22Rv1 (cell line): ENCODE results near the gene FN3K.

Experiments
- ZFX ChIP-seq: fragments of 450-650 bp; IDR thresholded peaks from 2 replicates; pipeline ENCODE4 v1.6.1; 2017; ENCODE audit warnings: antibody characterized with exemption, borderline replicate concordance
- TF ChIP-seq, protein P1 (sequence below): fragments of 450-650 bp; IDR thresholded peaks from 2 replicates; pipeline ENCODE4 v1.5.1; 2017; ENCODE audit warnings: mild to moderate bottlenecking

DNA sequence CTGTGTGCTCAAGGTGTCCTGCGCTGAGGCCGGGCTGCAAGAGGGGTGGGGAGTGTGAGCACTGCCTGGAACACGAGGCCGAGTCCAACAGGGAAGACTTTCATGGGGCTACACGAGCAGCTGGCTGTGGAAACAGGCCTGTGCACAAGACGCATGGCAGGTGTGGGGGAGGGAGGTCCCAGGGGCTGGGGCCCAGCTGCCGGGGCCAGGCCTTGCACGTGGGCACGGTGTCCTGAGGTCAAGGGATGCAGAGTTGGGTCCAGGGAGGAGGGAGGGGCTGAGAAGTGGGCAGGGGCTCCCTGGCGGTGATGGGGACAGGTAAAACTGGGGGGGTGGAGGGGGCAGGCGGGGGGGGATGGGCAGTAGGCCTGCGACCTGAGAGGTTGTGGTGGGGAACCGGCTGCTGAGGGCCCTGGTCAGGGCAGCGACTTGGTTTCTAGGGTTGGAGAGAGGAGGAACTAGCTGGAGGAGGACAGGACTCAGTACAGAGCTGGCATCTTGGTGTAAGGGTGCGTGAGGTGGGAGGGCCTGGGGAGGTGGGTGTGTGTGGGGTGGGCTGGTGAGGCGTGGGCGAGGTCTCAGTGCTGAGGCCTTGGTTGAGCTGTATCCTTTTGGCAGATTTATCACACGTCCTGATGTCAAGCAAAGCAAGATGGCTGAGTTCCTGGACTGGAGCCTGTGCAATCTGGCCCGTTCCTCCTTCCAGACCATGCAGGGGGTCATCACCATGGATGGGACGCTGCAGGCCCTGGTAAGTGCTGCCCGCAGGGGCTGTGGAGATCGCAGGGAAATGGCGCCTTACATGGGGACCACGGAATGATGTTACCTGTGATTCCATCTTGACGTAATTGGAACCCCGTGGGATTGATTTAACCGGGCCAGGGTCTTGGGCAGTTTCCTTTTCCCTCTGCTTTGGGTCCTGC lies 45.8 kb downstream of the FN3K start:
- TF ChIP-seq, protein P1, sequence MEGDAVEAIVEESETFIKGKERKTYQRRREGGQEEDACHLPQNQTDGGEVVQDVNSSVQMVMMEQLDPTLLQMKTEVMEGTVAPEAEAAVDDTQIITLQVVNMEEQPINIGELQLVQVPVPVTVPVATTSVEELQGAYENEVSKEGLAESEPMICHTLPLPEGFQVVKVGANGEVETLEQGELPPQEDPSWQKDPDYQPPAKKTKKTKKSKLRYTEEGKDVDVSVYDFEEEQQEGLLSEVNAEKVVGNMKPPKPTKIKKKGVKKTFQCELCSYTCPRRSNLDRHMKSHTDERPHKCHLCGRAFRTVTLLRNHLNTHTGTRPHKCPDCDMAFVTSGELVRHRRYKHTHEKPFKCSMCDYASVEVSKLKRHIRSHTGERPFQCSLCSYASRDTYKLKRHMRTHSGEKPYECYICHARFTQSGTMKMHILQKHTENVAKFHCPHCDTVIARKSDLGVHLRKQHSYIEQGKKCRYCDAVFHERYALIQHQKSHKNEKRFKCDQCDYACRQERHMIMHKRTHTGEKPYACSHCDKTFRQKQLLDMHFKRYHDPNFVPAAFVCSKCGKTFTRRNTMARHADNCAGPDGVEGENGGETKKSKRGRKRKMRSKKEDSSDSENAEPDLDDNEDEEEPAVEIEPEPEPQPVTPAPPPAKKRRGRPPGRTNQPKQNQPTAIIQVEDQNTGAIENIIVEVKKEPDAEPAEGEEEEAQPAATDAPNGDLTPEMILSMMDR, result no peak
- TF ChIP-seq ZFX, result no peak
